Endodermal cell (in vitro differentiated cells): ENCODE results near the gene RIMBP2. TPM values are rescaled to one million over a fixed set of nuclear protein-coding genes. Genes with fewer than 3 reads are reported as not detected.

Source experiments
- DNase-seq: peaks from one replicate; pipeline ENCODE4 v3.0.0-alpha.2; 2017
- H3K27ac ChIP-seq: 2 replicates; pipeline ENCODE4 v1.5.1; 2013; ENCODE audit warnings: mild to moderate bottlenecking, low read depth, low read length, moderate library complexity
- H3K27me3 ChIP-seq: 2 replicates; pipeline ENCODE4 v1.6.1; 2013; ENCODE audit warnings: mild to moderate bottlenecking, low read length, moderate library complexity; ENCODE audit not compliant: insufficient read depth, control insufficient read depth, poor library complexity, severe bottlenecking
- H3K36me3 ChIP-seq: 2 replicates; pipeline ENCODE4 v1.7.0; 2013; ENCODE audit warnings: mild to moderate bottlenecking, low read length, moderate library complexity; ENCODE audit not compliant: control insufficient read depth, insufficient read depth
- H3K4me1 ChIP-seq: one replicate; pipeline ENCODE4 v1.7.0; 2013; ENCODE audit warnings: low read length; ENCODE audit not compliant: control insufficient read depth, insufficient read depth
- H3K4me3 ChIP-seq: 2 replicates; pipeline ENCODE4 v1.5.1; 2013; ENCODE audit warnings: mild to moderate bottlenecking, low read length, moderate library complexity
- H3K9ac ChIP-seq: 2 replicates; pipeline ENCODE4 v1.6.1; 2013; ENCODE audit warnings: mild to moderate bottlenecking, low read length, moderate library complexity; ENCODE audit not compliant: poor library complexity, severe bottlenecking; ENCODE audit errors: extremely low read depth
- H3K9me3 ChIP-seq: 2 replicates; pipeline ENCODE4 v1.6.1; 2013; ENCODE audit warnings: mild to moderate bottlenecking, low read length, moderate library complexity; ENCODE audit not compliant: control insufficient read depth
- H3K27ac Mint-ChIP-seq: 2 replicates; pipeline ENCODE4 v1.8.0; 2020; ENCODE audit warnings: mixed read lengths
- H3K27me3 Mint-ChIP-seq: 2 replicates; pipeline ENCODE4 v1.8.0; 2021; ENCODE audit warnings: mild to moderate bottlenecking, mixed read lengths; ENCODE audit not compliant: insufficient read depth
- H3K36me3 Mint-ChIP-seq: 2 replicates; pipeline ENCODE4 v1.8.0; 2020; ENCODE audit warnings: low read depth, mixed read lengths
- H3K4me1 Mint-ChIP-seq: 2 replicates; pipeline ENCODE4 v1.8.0; 2020; ENCODE audit warnings: mixed read lengths
- H3K4me3 Mint-ChIP-seq: 2 replicates; pipeline ENCODE4 v1.8.0; 2020; ENCODE audit warnings: mild to moderate bottlenecking, moderate library complexity, mixed read lengths
- H3K9me3 Mint-ChIP-seq: 2 replicates; pipeline ENCODE4 v1.8.0; 2020; ENCODE audit warnings: mild to moderate bottlenecking, mixed read lengths
- CTCF ChIP-seq: fragments of 200-600 bp; sonication (generic); conservative IDR thresholded peaks from 2 replicates; pipeline ENCODE4 v1.5.0; 2021; ENCODE audit warnings: antibody characterized with exemption, mild to moderate bottlenecking
- WGBS, 2 experiments: methylation state at CpG; one replicate each; pipeline versions ENCODE4 v1.1.5 to v1.1.7; 2013; ENCODE audit warnings: missing lambda C conversion rate in 2 of 2, mixed read lengths in 1 of 2; ENCODE audit not compliant: insufficient coverage in 1 of 2, insufficient read length in 1 of 2; 5-methylcytosine and 5-hydroxymethylcytosine counted together
- total RNA-seq, 2 donors: library from RNA; stranded (reverse); fragmentation: NEBNext Ultra II Directional in 1 of 2; extraction: Animal tissue kit (Norgen Biotek cat#: 25700) in 1 of 2; gene quantifications; 2 replicates in 1 of 2; 3 replicates in 1 of 2; pipeline ENCODE4 v1.2.1, GENCODE V29; 2021

Gene RIMBP2
- total RNA-seq, 2 donors from 2014 or later: 0.13 to 3.4 TPM

GRCh38 chr12:130481392-130481879, 234.7 kb downstream of the RIMBP2 start:
- Histone ChIP-seq H3K27me3 (no peaks in the 10 kb centered on the region), H3K4me1 (no peaks in the 10 kb centered on the region), H3K36me3 (no peaks in the 10 kb centered on the region), H3K9me3 (no peaks in the 10 kb centered on the region), H3K4me3 (no peak overlapping the region), H3K9ac (no peak overlapping the region), H3K27ac (no peak overlapping the region)
- H3K4me3 Mint-ChIP-seq: no peak overlapping the region
- no peaks in the 10 kb centered on the region for H3K27me3 Mint-ChIP-seq
- no peaks in the 10 kb centered on the region for H3K9me3 Mint-ChIP-seq
- DNase-seq: no peak
- peaks cover 8% of the 10 kb centered on the region for H3K4me1 Mint-ChIP-seq
- H3K36me3 Mint-ChIP-seq: no peaks in the 10 kb centered on the region
- 86 to 87% methylated on average over 11 to 17 of the region's 17 CpGs for WGBS, 2 experiments
- TF ChIP-seq CTCF: no peak
- no peak overlapping the region for H3K27ac Mint-ChIP-seq

- H3K9me3 Mint-ChIP-seq: no peaks in the 10 kb centered on the region
- H3K27ac Mint-ChIP-seq: no peak overlapping the region
- DNase-seq: peak; percentile 63
- no peak for TF ChIP-seq CTCF
- Histone ChIP-seq H3K36me3 (no peaks in the 10 kb centered on the region), H3K27me3 (no peaks in the 10 kb centered on the region), H3K4me3 (no peak overlapping the region), H3K9ac (no peak overlapping the region), H3K27ac (no peak overlapping the region), H3K4me1 (no peaks in the 10 kb centered on the region), H3K9me3 (no peaks in the 10 kb centered on the region)
- peaks cover 8% of the 10 kb centered on the region for H3K4me1 Mint-ChIP-seq
- no peaks in the 10 kb centered on the region for H3K36me3 Mint-ChIP-seq
- no peaks in the 10 kb centered on the region for H3K27me3 Mint-ChIP-seq
- H3K4me3 Mint-ChIP-seq: no peak overlapping the region
- 90 to 92% methylated on average over 12 to 14 of the region's 14 CpGs for WGBS, 2 experiments
Measured at GRCh38 chr12:130480887-130481286, 235.2 kb downstream of the RIMBP2 start.

- no peak for DNase-seq
- WGBS, 2 experiments: 94 to 100% methylated on average over 1 to 9 of the region's 9 CpGs
- no peak overlapping the region for H3K4me3 Mint-ChIP-seq
- Histone ChIP-seq H3K9me3 (no peaks in the 10 kb centered on the region), H3K4me1 (no peaks in the 10 kb centered on the region), H3K27ac (no peak overlapping the region), H3K36me3 (no peaks in the 10 kb centered on the region), H3K27me3 (no peaks in the 10 kb centered on the region), H3K4me3 (no peak overlapping the region), H3K9ac (no peak overlapping the region)
- H3K27me3 Mint-ChIP-seq: no peaks in the 10 kb centered on the region
- peaks cover 8% of the 10 kb centered on the region for H3K4me1 Mint-ChIP-seq
- H3K9me3 Mint-ChIP-seq: no peaks in the 10 kb centered on the region
- no peak overlapping the region for H3K27ac Mint-ChIP-seq
- no peak for TF ChIP-seq CTCF
- no peaks in the 10 kb centered on the region for H3K36me3 Mint-ChIP-seq
Measured at GRCh38 chr12:130480231-130480630, 235.9 kb downstream of the RIMBP2 start.
